GM18519 (cell line): Measurements from ENCODE around the gene KIF16B.

ENCODE experiments used
- ATAC-seq: cut with Tn5 transposase; IDR thresholded peaks from one replicate; pipeline ENCODE4 v1.9.1; 2021; ENCODE audit warnings: mild to moderate bottlenecking, moderate library complexity; ENCODE audit not compliant: unreplicated experiment, low FRiP score

Gene KIF16B

DNA sequence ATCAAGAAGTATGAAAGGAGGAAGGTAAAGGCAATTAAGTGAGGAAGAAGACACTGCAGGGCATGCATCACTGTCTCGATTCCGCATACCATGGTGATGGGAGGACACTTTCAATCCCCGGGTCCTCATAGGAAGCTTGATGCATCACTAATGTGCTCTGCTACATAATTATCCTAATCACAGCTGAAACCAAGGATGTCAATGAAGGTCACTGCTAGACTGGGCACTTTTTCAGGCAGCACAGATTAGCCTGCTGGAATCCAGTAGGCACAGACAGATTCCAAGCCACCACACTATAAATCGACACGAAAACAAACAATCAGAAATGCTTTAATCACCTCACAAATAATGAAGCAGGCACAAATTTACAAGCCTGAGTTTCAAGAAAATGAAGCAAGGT, 206.7 kb downstream of the KIF16B start:
- no peak for ATAC-seq

DNA sequence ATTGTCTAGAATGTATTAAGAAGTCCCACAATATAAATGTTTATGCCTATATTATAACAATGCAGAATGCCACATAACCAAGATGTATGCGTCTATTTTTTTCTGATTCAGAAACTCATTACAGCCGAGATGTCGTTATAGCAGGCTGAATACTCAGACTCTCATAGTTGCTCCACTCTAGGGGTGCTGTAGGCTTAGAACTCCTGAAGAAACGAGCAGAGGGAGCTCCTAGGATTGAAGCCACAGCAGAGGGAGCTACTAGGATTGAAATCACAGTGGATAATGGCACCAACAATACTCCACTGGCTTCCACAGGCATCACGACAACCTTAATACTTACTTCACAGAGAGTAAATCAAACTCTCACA, 208.9 kb downstream of the KIF16B start:
- ATAC-seq = no peak

- no peak for ATAC-seq
Observed at GRCh38 chr20:16363506-16364319, 209.5 kb downstream of the KIF16B start.

GRCh38 chr20:16362642-16363041, 210.6 kb downstream of the KIF16B start:
- ATAC-seq = no peak

- ATAC-seq = no peak
Observed at GRCh38 chr20:16360668-16361067, 212.6 kb downstream of the KIF16B start.

- no peak for ATAC-seq
Observed at GRCh38 chr20:16353417-16353781, 219.8 kb downstream of the KIF16B start.

DNA sequence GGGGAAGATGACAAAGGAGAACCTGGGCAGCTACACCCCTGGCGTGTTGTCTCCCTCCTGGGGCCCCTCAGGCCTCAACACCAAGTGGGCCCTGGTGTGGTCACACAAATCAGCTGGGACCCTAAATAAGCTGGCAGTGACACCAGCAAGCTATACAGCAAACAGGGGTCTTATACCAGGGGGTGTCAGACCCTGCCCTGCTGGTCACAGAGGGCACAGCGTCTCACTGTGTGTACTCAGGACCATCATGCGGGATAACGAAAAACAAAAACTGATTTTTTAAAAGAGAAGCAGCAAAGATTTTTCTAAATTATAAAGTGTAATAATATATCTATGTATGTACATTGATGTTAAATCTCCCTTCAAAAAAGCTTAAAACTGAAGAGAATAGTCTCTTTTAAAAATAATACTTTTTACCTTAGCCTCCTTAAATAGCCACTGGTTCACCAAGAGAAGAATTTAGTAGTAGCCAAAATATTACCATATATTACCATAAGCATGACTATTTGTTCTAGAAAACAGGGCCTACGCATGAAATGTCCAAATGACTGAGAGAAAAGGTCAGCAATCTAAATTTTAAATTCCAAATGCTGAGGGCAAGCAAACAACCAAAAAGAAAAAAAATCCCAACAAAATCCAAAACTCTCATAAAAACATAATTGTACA, 220.4 kb downstream of the KIF16B start:
- ATAC-seq = no peak

DNA sequence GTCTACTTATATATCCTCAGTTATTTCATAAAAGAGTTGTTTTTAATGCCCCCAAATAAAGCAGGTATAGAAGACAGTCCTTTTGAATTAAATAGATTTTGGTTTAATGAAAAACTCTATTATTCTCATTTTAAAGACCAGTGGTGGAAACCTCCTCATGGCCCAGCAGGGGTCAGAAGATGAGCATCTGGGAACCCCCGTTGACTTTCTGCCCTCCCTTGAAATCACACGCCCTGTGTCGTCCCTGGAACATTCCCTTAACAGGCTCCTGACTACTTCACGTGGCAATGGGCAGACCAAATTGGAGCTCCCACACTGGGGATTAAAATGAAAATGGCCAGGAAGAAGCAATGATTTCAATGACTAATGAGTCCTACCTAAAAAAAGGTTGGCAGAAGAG, 220.9 kb downstream of the KIF16B start:
- ATAC-seq = no peak

DNA sequence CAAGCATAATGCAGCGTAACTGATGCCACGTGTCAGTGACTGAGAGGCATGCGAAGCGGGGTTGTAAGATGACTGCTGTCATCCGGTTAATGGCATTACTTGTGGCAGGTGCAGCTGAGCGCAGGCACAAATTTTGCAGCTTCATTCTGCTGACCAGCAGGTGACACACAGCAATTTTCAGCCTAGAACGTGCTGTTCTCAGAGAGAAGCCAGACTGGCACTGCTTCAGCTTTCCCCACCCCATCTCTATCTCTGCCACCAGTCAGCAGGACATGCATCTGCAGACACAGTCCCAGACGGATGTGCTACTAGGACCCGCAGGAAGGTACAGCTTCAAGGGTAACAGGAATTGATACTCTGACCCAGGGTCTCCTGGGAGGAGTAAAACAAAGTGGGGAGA, 221.8 kb downstream of the KIF16B start:
- no peak for ATAC-seq

- ATAC-seq = no peak
Observed at GRCh38 chr20:16350465-16350864, 222.8 kb downstream of the KIF16B start.

GRCh38 chr20:16349523-16350260, 223.6 kb downstream of the KIF16B start:
- no peak for ATAC-seq

GRCh38 chr20:16346956-16347355, 226.3 kb downstream of the KIF16B start:
- no peak for ATAC-seq

DNA sequence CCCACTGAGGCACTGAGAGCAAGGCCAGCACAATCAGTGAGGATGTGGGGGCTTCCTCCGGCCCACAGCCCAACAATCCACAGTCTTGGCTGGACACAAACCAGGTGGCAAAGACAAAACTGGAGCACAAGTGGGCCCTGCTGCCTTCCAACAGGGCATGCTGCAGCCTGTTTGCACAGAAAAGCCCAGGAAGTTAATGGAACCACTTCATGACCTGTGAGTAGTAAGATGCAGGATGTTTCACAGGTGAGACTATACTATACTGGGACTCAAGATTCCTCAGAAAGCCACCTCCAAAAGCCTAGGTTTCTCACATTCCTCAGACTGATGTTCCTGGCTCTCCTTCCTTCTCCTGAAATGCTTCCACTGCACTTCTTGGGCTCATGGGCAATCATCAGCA, 235.5 kb downstream of the KIF16B start:
- ATAC-seq = no peak

DNA sequence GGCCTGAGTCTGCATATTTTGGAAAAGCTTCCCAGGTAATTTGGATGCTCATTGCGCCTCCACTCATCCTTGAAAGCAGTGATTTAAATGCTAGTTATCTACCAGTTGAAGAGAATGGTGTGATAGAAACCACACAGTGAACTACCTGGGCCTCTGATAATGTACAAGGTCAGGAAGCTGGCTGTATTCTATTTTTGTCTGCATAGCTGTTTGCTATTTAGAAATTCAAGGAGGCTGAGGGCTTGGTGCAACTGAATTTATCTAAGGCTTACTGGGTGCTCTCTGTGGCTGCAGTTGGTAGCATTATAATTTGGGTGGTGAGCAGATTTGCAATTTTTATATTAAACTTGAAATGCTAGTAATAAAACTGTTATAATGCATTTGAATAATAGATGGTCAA, 245.6 kb downstream of the KIF16B start:
- ATAC-seq = no peak

DNA sequence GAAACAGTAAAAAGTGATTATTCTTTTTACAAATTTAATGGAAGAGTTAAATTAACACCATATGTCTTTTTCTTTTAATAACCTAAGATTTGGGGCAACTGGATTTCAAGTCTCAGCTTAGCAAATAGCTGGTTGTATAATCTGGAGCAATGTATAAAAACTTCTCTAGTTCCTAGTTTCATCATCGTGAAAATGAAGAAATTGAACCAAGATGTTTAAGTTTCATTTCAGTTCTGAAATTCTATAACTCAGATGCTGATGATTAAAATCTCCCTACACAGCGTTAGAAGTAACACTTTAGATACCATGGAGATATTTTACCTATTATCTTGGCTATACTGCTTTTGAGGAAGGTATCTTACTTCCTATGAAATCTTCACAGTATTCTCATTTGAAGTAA, 252.0 kb downstream of the KIF16B start:
- no peak for ATAC-seq

DNA sequence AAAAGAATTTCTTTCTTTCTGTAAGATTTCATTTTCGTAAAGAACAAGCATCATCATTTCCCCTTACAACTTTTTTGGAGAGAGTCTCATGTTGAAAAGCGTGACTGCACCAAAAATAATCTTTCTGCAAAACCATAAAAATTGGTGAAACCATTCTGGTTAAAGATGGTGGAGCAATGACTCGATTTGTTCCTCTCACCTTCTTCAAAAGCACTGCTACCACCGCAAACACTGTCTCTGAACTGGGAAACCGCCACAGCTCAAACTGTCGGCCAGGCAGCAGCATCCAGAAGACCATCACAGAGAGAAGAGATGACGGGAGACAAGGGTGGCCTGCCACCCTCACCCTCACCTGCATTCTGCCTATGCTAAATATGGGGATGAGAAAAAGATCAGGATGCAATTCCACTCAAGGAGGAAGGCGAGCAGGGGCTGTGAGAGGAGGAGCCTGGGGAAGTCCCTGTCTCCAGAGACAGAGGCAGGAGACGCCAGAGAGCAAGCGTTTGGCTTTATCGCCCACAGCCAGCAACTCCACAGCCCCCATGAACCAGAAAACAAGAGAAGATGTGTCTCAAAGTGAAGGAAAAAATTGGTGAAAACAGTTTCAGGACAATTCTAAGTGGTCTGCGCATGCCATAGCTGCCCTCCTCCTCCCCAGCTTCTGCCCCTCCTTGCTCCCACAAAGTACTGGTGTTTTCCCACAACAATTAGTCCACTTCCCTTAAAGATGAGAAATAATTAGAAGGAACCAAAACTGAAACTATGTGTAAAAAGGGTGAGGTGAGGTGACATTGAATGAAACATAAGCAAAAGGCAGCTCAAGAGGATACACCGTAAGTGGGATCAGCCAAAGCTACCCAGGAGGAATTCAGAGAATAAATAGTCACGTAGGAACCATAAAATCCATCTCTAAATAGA, 255.5 kb downstream of the KIF16B start:
- ATAC-seq = no peak

DNA sequence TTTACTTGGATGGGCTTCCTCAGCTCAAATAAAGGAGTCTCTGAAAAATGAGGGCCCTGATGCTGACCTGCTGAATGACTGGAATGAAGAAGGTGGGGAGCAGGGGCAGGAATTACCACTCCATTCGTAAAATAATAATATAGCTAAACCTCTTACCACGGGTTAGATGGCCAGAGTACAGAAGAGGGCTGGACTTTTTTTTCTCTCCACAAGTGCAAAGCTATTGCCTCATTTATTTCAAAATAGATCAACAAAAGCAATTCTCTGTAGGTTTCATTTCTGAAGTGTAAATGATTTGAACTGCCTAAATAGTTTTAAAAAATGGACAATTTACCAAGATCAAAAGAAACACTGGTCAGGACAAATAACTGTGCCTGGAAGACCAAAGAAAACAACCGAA, 256.7 kb downstream of the KIF16B start:
- no peak for ATAC-seq

DNA sequence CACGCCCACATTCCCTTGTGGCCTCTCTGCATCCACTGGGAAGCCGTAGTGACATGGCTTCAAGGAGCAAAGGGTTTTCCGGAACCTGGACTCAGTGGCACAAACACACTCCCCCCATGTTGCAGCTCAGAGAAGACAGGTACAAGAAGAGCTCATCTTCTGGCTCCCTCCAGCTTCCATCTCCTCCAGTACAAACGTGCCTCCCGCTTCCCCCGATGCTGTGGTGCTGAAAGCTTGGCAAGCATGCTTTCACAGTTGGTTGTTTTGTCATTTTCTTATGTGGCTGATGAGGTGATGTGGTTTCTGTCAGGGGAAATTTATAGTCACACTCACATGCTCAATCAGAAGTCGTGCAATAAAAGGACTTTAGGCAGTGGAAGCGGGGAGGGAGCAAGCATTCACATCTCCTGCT, 258.5 kb downstream of the KIF16B start:
- ATAC-seq = no peak

DNA sequence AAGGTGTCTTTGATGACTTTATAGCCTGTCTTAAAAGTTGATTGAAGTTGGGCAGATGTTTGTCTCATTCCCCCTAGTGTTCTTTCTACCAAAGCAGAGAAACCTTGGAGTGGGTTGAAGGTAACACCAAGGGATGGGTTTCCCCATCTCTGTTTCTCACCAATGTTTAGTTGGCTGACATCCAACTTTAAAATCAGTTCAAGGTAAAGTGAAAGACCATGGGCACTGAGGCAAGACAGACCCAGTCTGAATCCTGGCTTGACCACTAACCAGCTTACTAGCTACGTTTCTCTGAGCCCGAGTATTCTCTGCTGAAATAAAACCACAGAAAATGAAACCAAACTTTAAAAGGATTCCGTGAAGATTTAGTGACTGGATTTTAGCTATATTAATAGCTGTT, 258.9 kb downstream of the KIF16B start:
- ATAC-seq = peak; percentile 47

- peak; percentile 29 for ATAC-seq
Observed at GRCh38 chr20:16313917-16314316, 259.3 kb downstream of the KIF16B start.

DNA sequence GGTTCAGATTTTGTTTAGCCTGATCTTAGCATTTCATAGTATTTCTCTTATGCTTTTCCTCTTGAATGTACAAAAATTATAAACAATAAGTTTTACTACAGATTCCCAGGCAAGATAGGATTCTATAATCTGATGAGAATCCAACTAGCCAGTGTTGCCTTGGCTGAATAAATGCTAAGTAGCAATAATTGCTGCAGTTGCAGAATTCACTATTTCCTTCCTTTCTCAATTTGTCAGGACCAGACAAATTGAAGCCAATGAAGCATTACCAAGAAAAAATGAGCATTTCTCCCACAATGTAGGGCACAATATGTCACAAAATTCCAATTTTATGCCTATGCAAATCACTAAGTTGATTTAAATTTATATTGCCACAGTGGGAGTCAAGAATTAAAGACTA, 260.2 kb downstream of the KIF16B start:
- ATAC-seq = no peak
